NCI-H2196 (cell line): ENCODE results near the gene STRIT1.

Experiments
- DNase-seq: peaks from one replicate; lab custom pipeline; 2025; ENCODE audit not compliant: unreplicated experiment; lab: John Stamatoyannopoulos, UW

The STRIT1 gene

DNA sequence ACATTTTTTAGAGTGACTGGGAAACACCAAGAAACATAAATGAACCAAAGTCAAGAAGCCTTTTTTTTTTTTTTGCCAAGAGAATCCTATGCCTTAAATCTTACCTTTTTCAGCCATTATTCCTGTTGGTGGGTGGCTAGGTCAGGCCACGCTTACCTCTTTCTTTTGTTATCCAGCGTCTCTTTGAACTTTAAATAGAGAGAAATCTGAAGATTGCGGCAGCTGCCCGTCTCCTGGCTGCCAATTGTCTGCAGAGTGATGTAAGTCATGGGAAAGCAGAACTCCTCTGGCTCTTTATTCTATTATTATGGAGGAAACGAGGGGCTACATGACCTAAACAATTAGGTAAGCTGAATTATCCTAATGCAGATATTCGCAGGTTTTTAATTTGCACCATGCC lies at the start of gene STRIT1:
TSS of gene STRIT1 (minus strand) at position 168 of the 400 bp plus-strand sequence.
- DNase-seq, result no peak

DNA sequence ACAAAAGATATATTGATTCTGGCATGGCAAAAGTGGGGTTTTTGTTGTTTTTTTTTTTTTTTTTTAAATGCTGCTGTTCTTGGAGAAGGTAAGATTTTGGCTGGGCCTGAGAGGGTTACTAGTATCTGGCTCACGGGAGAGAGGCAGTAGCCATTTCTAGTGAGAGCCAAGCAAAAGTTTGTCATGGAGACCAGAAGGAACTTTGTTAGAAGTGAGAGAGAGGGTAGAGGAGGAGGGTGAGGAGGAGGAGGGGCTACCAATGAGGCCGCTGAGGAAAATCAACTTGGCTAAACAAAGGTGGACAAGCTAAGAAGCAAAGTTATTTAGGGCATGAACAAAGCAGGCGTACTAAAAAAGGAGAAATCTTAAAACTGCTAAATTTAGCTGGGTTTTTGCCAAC lies 48.9 kb upstream of the STRIT1 start:
- no peak for DNase-seq

DNA sequence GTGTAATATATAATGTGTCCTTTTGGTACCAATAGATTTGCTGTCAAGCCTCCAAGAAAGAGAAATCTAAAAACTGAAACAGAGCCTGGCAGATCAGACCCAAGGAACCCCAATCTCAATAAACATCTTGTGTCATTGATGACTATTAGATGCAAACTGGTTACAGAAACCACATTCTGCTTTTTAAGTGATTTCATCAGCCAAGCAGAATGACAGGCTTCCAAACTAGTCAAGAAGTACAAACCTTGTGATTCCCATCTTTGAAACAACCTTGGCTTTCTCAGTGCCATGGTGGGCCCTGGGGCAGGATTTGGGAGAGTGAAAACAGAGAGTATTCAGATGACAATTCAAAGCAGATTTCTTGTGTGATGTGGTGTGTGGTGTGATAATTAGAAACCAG lies 45.6 kb upstream of the STRIT1 start:
- no peak for DNase-seq

DNA sequence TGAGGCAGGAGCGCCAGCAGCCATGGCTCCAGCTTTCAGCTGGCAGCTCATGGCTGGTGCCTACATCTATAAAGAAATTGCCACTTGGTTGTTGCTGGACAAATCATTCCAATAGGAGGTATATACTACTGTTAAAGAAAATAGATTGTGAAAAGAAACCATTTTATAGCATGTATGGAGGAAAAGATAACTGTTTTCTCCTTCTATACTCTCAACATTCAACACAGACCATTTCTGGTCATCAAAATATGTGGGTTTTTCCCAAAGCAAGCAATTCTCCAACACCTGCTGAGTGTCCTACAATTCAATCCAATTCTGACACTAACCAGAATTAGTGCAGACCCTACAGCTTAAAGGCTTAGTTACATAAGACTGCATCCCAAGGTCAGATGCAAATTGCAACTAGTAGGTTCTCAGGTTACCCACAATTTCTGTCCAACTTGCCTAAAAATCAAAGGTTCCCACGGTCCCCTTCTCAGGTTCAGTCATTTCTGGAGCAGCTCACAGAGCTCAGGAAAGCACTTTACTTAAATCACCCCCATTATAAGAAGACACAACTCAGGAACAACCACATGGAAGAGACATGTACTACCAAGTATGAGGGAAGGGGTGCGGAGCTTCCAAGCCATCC lies 42.4 kb upstream of the STRIT1 start:
- no peak for DNase-seq

DNA sequence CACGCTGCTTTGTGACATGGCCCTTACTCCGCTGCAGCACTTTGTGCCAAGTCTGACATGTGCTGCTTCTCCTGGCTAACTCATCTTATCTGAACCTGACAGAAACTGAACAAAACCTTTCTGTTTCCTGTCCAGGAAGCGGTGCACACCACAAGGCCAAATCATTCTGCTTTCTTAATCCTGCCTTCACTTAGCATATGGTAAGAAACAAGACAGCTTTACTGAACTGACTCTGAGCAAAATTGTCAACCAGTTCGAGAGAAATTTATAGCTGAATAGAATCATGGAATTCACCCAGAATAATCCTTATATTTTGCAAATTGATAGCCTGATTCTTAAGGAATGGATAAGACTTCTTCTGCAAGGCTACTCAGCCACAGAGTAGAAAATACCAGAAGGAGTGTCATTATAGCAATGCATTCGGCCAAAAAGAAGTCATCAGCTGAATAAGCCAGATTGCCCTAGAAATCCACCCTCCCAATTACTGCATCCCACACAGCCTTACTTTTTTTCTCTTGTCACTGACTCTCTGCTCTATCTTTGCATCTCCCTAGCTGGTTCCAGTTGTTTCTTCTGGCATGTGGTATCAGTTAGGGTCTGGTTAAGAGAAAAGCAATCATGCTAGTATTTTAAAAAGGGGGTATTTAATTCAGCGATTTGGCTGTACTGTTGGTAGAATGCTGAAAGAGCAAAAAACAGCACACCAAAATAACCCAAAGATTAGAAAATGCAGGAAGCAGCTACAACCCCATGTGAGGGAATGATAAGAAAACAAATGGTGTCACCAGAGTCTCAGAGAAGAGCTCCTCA lies 41.6 kb upstream of the STRIT1 start:
- no peak for DNase-seq

DNA sequence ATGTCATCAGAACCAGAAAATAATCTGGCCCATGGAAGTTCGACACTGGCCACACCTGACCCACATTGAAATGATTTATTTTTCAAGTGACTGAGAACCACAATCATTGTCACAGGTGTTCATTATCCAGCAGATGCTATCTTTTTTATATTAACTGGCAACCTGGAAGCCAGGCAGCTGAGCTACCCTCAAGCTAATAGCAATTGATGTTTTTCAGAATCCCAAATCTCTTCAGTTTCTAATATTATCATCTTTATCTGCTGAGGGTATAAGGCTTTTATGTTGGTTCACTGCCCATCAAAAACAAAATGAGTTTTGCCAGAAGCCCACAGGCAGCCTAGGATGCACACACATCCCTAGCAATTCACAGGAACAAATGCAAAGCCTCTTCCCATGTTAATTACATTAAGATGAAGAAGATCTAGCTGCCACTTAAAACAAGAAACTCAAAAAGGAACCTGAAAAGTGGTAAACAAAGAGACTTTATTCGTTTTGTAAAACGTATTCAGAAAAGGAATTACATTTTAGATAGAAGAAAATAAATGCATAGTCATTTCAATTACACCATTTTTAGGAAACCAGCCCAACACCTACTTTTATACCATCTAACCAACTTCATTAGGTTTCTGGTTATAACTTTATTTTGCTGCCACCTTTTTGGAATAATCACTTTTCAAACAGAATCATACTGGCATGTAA lies 40.9 kb upstream of the STRIT1 start:
- DNase-seq, result no peak

DNA sequence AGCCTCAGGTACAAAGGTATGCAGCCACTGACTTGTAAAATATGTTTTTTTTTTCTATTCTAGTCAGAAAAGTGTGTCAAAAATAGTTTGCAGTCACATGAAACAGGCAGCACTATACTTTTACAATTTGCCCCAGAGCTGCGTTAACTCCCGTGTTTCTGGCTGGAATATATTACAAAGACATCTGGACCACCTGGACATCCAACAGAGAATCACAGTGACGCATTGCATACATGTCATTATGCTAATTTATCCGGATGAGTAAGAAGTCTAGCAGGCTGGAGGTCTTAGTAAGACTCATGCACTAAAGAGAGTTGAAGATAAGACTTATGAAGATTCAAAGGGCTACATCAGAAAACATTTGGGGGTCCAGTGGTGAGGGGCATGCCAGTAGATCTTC lies 39.2 kb upstream of the STRIT1 start:
- no peak for DNase-seq

DNA sequence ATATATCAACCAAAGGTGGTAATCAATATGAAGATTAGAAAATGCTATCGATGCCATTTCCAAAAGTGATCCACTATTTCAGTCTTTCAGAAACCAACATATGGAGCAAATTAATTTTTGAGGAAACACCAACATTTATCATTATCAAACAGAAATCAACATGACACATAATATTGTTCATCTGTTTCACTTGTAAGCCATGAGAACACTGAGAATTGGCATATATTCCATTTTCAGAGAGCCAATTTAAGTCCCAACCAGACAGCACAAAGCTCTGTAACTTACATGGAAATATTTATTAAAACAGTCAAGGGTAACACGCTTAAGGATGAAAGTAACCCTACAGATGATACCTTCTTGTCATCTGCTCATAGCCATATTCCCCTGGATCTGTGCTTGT lies 37.6 kb upstream of the STRIT1 start:
- no peak for DNase-seq

DNA sequence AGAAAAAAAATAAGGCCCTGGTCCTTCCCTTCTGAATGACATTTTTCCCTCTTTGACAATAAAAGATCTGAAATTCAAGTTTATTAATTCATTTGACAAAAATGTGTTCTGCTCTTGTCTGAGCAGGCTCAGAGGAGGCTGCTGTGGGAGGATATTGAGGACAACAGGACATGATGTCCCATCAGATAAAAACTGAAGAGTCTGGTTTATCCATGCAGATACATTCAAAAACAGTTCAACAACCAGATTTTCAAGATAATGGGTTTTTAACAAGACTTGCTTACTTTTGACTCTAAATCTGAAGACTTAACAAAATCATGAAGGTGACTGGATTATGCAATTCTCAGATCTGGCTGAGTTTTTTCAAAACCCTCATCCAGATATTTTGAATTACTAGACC lies 36.9 kb upstream of the STRIT1 start:
- DNase-seq, result no peak

DNA sequence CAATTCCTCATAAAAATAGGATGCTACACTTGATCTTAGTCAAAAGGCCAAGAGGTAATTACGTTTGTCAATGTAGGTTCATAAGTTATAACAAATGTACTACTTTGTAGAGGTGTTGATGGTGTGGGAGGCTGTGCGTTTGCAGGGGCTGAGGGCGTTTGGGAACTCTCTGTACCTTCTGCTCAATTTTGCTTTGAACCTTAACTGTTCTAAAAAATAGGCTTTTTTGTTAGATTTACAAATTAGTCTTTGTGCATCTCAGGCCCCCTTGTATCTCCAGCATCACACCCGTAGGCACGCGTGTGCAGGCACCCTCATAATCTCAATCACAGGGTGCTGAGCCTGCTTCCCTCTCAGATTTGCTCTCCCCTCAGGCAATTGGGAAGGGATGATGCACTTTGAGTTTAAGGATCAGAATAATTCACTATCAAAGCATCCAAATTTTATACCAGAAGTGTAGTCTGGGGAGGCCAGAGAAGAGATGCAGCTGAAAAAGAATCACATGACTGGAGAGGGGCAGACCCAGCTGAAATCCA lies 36.1 kb upstream of the STRIT1 start:
- no peak for DNase-seq

DNA sequence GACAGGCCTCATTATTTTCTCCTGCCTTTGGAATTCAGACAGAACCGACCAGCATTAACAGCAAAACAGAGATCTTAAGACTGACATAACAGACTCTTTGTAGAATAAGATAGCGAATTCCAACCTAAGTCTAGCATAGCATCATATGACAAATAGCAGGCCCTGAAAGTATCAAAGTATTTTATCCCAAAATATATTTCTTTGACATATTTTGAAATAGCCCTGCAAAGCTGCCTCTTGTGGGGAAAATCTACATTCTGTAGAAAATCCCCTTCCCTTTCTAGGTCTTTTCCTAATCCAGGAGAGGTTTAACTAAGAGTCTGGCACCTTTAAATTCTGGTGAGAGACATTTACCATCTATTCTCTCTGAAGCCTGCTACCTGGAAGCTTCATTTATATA lies 34.4 kb upstream of the STRIT1 start:
- DNase-seq, result no peak

DNA sequence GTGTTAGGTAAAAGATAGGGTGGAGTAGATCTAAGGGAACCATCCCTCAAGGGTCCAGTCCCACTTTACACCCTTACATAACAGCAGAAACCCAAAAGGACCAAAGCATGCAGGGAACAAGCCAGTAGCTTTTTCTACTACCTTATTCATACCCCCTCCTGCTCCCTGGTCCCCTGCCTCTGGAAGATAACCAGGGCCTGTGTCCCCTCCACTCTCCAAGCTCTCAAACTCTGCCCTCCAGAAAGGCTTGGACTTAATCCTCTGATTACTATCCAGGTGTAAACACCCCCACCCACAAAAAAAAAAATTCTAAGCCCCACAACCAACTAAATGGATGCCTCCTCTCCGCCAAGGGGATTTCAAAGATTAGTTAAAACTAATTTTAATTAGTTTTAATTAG lies 33.9 kb upstream of the STRIT1 start:
- DNase-seq, result no peak

DNA sequence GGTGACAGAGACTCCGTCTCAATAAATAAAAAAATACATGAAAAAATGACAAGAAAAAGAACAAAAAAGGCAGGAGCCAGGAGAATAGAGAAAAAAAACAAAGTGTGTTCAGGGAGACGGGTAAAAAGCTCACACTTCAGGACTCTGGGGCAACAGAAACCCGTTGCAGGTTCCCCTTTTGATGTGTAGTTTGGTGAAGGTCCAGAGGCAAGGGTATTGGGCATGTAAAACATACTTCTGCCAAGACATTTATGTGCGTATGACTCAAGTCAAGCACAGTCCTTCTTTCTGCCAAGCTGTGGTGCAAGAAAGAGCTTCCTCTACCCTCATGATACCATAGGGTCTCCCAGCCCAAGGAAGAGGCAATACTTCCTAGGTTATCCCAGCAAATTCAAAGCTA lies 33.4 kb upstream of the STRIT1 start:
- DNase-seq, result no peak

DNA sequence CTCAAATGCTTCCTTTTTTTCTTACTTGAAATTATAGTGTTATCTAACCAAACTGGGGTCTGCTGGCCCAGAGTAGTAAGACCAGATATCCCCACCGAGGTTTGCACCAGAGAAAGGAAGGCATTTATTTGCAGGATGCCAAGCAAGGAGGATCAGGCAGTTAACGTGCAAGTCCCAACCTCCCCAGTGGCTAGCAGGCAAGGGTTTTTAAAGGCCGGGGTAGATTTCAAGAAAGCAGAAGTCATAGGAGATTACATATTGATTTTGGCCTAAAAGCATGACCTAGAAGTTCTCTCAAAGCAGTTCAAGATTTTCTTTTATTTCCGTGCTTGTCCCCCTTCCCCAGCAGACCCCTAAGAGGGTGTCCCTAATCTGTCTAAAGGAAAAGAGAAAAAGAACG lies 32.8 kb upstream of the STRIT1 start:
- no peak for DNase-seq

DNA sequence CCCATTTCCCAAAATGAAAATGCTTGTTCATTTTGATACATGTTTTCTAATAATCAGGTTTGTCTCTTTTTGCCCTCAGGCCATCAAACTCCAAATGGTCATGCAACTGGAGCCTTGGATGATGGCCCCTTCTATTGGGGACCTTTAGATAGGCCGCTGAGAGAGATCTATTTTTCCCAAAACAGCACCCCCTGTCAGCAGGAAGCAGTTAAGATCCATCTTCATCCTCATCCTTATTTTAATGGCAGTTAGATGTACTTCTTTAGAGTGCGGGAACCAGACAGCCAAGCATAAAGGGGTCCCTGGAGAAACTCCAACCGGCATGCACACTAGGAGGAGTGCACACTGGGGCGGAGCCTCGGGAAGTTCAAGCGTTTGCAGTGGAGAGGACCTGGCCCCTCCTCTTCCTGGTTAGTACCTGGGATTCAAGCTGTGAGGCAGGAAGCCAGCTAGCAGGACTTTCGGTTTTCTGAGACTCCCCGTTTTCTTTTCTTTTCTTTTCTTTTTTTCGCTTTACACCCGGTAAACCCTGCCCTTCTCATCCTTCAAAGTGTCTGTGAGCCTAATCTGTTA lies 31.9 kb upstream of the STRIT1 start:
- no peak for DNase-seq

DNA sequence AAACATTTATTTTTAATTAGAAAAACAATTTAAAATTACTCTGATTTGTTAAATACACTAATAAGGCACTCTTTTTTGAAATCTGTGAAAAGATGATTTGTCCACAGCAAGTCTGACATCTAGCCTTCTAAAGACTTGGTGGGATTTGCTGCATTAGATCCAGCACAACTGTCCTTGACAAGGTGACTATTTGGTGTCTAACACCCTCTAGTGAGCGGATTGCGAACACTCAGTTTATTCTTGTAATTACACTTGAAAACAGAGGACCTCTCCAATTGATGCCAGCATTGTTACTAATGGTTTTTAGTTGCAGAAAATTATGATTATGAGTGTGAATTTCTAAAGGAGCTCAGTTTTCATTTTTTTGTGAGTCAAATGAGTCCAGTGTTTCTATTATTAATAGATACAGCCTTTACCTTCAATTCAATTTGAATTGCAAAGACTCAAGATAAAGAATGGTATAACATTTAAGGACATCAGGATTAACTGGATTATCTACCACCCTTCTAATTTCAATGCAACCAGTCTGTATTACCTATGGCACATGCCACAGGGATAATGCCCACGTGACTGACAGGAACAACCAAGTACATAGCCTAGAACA lies 29.7 kb upstream of the STRIT1 start:
- peak; percentile 73 for DNase-seq

DNA sequence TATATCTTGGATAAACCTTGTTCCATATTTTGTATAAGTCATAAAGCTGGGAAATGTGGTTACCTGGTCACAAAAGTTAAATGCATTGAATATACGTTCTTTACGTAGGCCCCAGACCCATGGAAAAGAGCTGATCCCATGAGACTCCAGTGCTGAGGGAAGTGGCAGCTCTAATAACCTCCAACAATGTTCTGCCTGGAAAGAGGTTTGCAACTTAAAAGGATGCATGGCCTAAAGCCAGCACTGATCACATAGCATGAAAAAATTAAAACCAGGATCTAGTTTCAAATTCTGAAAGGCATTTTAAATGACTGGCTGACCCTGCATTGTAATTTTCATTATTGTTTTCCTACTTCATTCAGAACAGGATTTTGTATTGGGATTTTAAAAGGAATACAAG lies 27.9 kb upstream of the STRIT1 start:
- no peak for DNase-seq

DNA sequence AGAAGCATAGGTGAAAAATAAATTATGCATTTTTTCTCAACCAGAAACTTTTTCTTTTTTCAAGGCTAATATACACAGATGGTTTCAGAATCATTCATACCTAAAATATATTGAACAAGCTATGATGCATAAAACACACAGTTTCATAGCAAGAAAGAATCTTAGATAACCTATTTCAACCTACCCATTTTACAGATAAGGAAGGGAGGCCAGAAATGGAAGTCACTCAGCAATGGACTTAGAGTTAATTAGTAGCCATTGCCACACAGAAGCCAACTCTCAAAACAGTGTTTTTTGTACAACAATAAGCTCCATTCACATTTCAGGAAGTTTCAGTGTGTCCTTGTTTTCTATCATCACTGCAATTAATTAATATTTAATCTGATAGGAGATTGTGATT lies 27.5 kb upstream of the STRIT1 start:
- no peak for DNase-seq

DNA sequence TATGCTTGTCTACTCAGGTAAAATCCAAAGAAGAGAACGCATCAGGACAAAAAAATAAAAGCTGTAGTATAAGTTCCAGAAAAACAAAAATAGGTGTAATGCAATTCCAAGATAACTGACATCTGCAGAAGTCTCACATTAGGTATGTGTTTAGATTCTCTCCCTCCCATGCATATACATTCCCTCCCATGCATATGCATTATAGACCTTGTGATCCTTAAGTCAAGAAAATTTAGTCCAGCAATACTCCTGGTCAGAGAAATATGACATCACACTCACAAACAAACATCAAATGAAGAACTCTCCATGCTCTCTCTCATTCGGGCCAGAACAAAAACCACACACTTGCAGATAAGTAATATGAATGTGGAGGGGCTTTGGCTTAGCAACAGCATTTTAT lies 25.3 kb upstream of the STRIT1 start:
- DNase-seq, result no peak

DNA sequence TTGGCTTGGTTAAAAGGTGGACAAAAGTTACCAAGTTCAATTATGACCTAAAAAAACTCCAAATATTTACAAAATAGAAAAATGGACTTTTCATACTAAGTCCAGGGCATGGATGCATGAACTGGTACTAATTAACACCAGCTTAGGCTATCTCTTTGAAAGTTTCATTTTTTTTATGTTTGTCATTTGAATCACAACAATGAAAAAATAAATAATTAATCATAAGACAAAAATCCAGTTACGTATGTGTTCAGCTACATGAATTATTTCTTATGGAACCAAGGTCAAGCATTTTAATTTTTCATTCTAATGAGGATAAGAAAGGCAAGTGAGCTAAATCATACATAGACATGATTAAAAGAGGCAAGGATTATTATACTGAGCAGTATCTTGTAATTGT lies 23.7 kb upstream of the STRIT1 start:
- no peak for DNase-seq

DNA sequence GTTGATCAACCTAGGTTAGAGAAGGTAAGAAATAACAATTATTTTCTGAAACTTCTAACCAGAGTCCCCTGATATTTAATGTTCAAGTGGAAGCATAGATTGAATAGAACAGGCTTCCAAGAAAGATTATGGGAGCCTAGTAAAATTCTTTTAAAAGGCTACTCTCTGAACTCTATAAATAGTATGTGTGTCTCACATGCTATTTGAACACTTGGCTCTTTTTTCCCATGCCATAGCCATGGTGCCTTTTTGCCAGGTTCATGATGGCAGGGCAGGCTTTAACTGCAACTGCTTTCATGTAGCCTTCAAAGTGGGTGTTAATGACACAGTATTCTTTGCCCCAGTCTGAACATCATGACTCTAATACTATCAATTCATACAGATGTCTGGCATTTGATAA lies 22.9 kb upstream of the STRIT1 start:
- DNase-seq, result no peak
